ENCODE results near the gene PRKCZ. TPM values are rescaled to one million over a fixed set of nuclear protein-coding genes. Genes with fewer than 3 reads are reported as not detected.

PRKCZ gene
- total RNA-seq, 1 donor from 2014 or later = 32.6 TPM

- FAIRE-seq = no peak
- peaks cover 20% of the 10 kb centered on the region for H3K27me3 ChIP-seq (ENCODE audit: insufficient read depth, low read length)
- no peak overlapping the region for H2AFZ ChIP-seq (ENCODE audit: low read depth, low read length)
- H3K4me1 Mint-ChIP-seq (ENCODE audit: low read depth, unreplicated experiment) = peaks cover 9% of the 10 kb centered on the region
- H3K4me1 ChIP-seq (ENCODE audit: insufficient read depth, low read length) = peaks cover 7% of the 10 kb centered on the region
- H3K9ac ChIP-seq (ENCODE audit: low read length) = no peak overlapping the region
- peaks cover 9% of the 10 kb centered on the region for H4K20me1 ChIP-seq (ENCODE audit: insufficient read depth, low read length)
- no peak overlapping the region for H3K27ac ChIP-seq (ENCODE audit: low read depth, low read length)
- H3K79me2 ChIP-seq (ENCODE audit: insufficient read depth, low read length) = no peaks in the 10 kb centered on the region
- H3K9me3 Mint-ChIP-seq (ENCODE audit: unreplicated experiment) = no peaks in the 10 kb centered on the region
- TF ChIP-seq EZH2 (IDR thresholded peaks at IDR 0.05; ENCODE audit: insufficient read depth, low read length) = no peak
- no peak for TF ChIP-seq CTCF (IDR thresholded peaks at IDR 0.05; ENCODE audit: insufficient read depth, low read depth, low read length)
- H3K36me3 ChIP-seq (ENCODE audit: insufficient read depth, low read length) = no peaks in the 10 kb centered on the region
- H3K27ac Mint-ChIP-seq (ENCODE audit: unreplicated experiment) = no peak overlapping the region
- peaks cover 5% of the 10 kb centered on the region for H3K36me3 Mint-ChIP-seq (ENCODE audit: low read depth, unreplicated experiment)
- no peaks in the 10 kb centered on the region for H3K9me3 ChIP-seq (ENCODE audit: insufficient read depth, low read depth, low read length)
- H3K27me3 Mint-ChIP-seq (ENCODE audit: low read depth, unreplicated experiment) = peaks cover 1% of the 10 kb centered on the region
- no peak overlapping the region for H3K4me3 ChIP-seq (ENCODE audit: insufficient read depth, low read depth, low read length)
- H3K4me2 ChIP-seq (ENCODE audit: low read length) = peak overlapping the region; percentile 81
- DNase-seq (ENCODE audit: low read depth) = no peak
- no peak overlapping the region for H3K4me3 Mint-ChIP-seq (ENCODE audit: unreplicated experiment)
Observed at GRCh38 chr1:2115008-2115641, 64.9 kb downstream of the PRKCZ start.

- Histone ChIP-seq H3K9me3 (ENCODE audit: insufficient read depth, low read depth, low read length) (no peaks in the 10 kb centered on the region), H3K9ac (ENCODE audit: low read length) (peak overlapping the region; percentile 43), H3K36me3 (ENCODE audit: insufficient read depth, low read length) (no peaks in the 10 kb centered on the region), H3K4me3 (ENCODE audit: insufficient read depth, low read depth, low read length) (no peak overlapping the region), H2AFZ (ENCODE audit: low read depth, low read length) (peak overlapping the region; percentile 73), H3K27ac (ENCODE audit: low read depth, low read length) (no peak overlapping the region), H3K27me3 (ENCODE audit: insufficient read depth, low read length) (peaks cover 20% of the 10 kb centered on the region), H3K4me1 (ENCODE audit: insufficient read depth, low read length) (peaks cover 7% of the 10 kb centered on the region), H3K79me2 (ENCODE audit: insufficient read depth, low read length) (no peaks in the 10 kb centered on the region), H4K20me1 (ENCODE audit: insufficient read depth, low read length) (peaks cover 9% of the 10 kb centered on the region), H3K4me2 (ENCODE audit: low read length) (peak overlapping the region; percentile 81)
- DNase-seq (ENCODE audit: low read depth) = peak; percentile 39
- peaks cover 9% of the 10 kb centered on the region for H3K4me1 Mint-ChIP-seq (ENCODE audit: low read depth, unreplicated experiment)
- H3K27me3 Mint-ChIP-seq (ENCODE audit: low read depth, unreplicated experiment) = peaks cover 1% of the 10 kb centered on the region
- peak overlapping the region; percentile 81 for H3K27ac Mint-ChIP-seq (ENCODE audit: unreplicated experiment)
- H3K36me3 Mint-ChIP-seq (ENCODE audit: low read depth, unreplicated experiment) = peaks cover 5% of the 10 kb centered on the region
- peak overlapping the region; percentile 84 for H3K4me3 Mint-ChIP-seq (ENCODE audit: unreplicated experiment)
- no peak for FAIRE-seq
- TF ChIP-seq CTCF (IDR thresholded peaks at IDR 0.05; ENCODE audit: insufficient read depth, low read depth, low read length) = no peak
- TF ChIP-seq EZH2 (IDR thresholded peaks at IDR 0.05; ENCODE audit: insufficient read depth, low read length) = peak; percentile 60
- H3K9me3 Mint-ChIP-seq (ENCODE audit: unreplicated experiment) = no peaks in the 10 kb centered on the region
Observed at GRCh38 chr1:2115702-2116341, 65.6 kb downstream of the PRKCZ start.

GRCh38 chr1:2119886-2120285 is 69.7 kb downstream of the PRKCZ start:
- peaks cover 17% of the 10 kb centered on the region for H3K27me3 ChIP-seq (ENCODE audit: insufficient read depth, low read length)
- TF ChIP-seq EZH2 (IDR thresholded peaks at IDR 0.05; ENCODE audit: insufficient read depth, low read length) = no peak
- no peak for TF ChIP-seq CTCF (IDR thresholded peaks at IDR 0.05; ENCODE audit: insufficient read depth, low read depth, low read length)
- Mint-ChIP-seq H3K27ac (ENCODE audit: unreplicated experiment) (no peak overlapping the region), H3K36me3 (ENCODE audit: low read depth, unreplicated experiment) (peaks cover 2% of the 10 kb centered on the region), H3K27me3 (ENCODE audit: low read depth, unreplicated experiment) (no peaks in the 10 kb centered on the region), H3K4me1 (ENCODE audit: low read depth, unreplicated experiment) (peaks cover 9% of the 10 kb centered on the region), H3K4me3 (ENCODE audit: unreplicated experiment) (no peak overlapping the region), H3K9me3 (ENCODE audit: unreplicated experiment) (no peaks in the 10 kb centered on the region)
- H3K36me3 ChIP-seq (ENCODE audit: insufficient read depth, low read length) = no peaks in the 10 kb centered on the region
- no peaks in the 10 kb centered on the region for H3K9me3 ChIP-seq (ENCODE audit: insufficient read depth, low read depth, low read length)
- FAIRE-seq (no peak), DNase-seq (ENCODE audit: low read depth) (no peak)
- H4K20me1 ChIP-seq (ENCODE audit: insufficient read depth, low read length) = peaks cover 9% of the 10 kb centered on the region
- peaks cover 9% of the 10 kb centered on the region for H3K4me1 ChIP-seq (ENCODE audit: insufficient read depth, low read length)
- H3K4me2 ChIP-seq (ENCODE audit: low read length) = no peak overlapping the region
- H3K27ac ChIP-seq (ENCODE audit: low read depth, low read length) = no peak overlapping the region
- H2AFZ ChIP-seq (ENCODE audit: low read depth, low read length) = no peak overlapping the region
- no peak overlapping the region for H3K4me3 ChIP-seq (ENCODE audit: insufficient read depth, low read depth, low read length)
- no peak overlapping the region for H3K9ac ChIP-seq (ENCODE audit: low read length)
- no peaks in the 10 kb centered on the region for H3K79me2 ChIP-seq (ENCODE audit: insufficient read depth, low read length)

Data from astrocyte (in vitro differentiated cells and primary cell).